GM12801 (cell line): Measurements from ENCODE around the gene OR4D1.

Source experiments
- CTCF ChIP-seq: IDR thresholded peaks from one replicate; pipeline ENCODE4 v1.5.1; 2011; ENCODE audit warnings: control low read depth; ENCODE audit not compliant: insufficient read length; ENCODE audit errors: extremely low read depth

The OR4D1 gene

GRCh38 chr17:58147930-58148434, at the start of gene OR4D1:
OR4D1 (plus strand) TSS chr17:58148384; CDS start chr17:58155154, 6,770 bp downstream.
- no peak for TF ChIP-seq CTCF

- TF ChIP-seq CTCF = no peak
Observed at GRCh38 chr17:58100506-58100905, 47.7 kb upstream of the OR4D1 start.

- no peak for TF ChIP-seq CTCF
Observed at GRCh38 chr17:58105093-58105492, 43.1 kb upstream of the OR4D1 start.

- no peak for TF ChIP-seq CTCF
Observed at GRCh38 chr17:58107306-58107705, 40.9 kb upstream of the OR4D1 start.

GRCh38 chr17:58109197-58109596, 39.0 kb upstream of the OR4D1 start:
- no peak for TF ChIP-seq CTCF

- no peak for TF ChIP-seq CTCF
Observed at GRCh38 chr17:58110012-58110411, 38.2 kb upstream of the OR4D1 start.

GRCh38 chr17:58111676-58112075, 36.5 kb upstream of the OR4D1 start:
- TF ChIP-seq CTCF = no peak

GRCh38 chr17:58112970-58113631, 35.1 kb upstream of the OR4D1 start:
- peak; percentile 60 for TF ChIP-seq CTCF
